ENCODE measurements around the gene FAM193A.
"Not testable (repeated sequence)": the region's sequence is repeated elsewhere in the genome, so short reads cannot be mapped to it uniquely, and the experiment has no call there.

Gene FAM193A

GRCh38 chr4:2652415-2653160 is 116.1 kb downstream of the FAM193A start:
- DNase-seq: no peak

- no peak for DNase-seq
Measured at GRCh38 chr4:2660596-2661211, 124.3 kb downstream of the FAM193A start.

GRCh38 chr4:2662598-2662997 is 126.2 kb downstream of the FAM193A start:
- no peak for DNase-seq

GRCh38 chr4:2663275-2663674 is 126.8 kb downstream of the FAM193A start:
- DNase-seq: no peak

GRCh38 chr4:2666722-2667247 is 130.3 kb downstream of the FAM193A start:
- DNase-seq: no peak

GRCh38 chr4:2667428-2667827 is 131.0 kb downstream of the FAM193A start:
- no peak for DNase-seq

GRCh38 chr4:2671267-2671895 is 134.9 kb downstream of the FAM193A start:
- DNase-seq: no peak

- no peak for DNase-seq
Measured at GRCh38 chr4:2672082-2672481, 135.6 kb downstream of the FAM193A start.

- DNase-seq: no peak
Measured at GRCh38 chr4:2672700-2673099, 136.3 kb downstream of the FAM193A start.

- no peak for DNase-seq
Measured at GRCh38 chr4:2673157-2673556, 136.7 kb downstream of the FAM193A start.

- not testable (repeated sequence) for DNase-seq
Measured at GRCh38 chr4:2679762-2680161, 143.3 kb downstream of the FAM193A start.

GRCh38 chr4:2684486-2684885 is 148.0 kb downstream of the FAM193A start:
- DNase-seq: no peak

- DNase-seq: no peak
Measured at GRCh38 chr4:2685541-2685940, 149.1 kb downstream of the FAM193A start.

GRCh38 chr4:2686379-2687265 is 150.2 kb downstream of the FAM193A start:
- DNase-seq: no peak

- DNase-seq: no peak
Measured at GRCh38 chr4:2688281-2688680, 151.8 kb downstream of the FAM193A start.

GRCh38 chr4:2688697-2689096 is 152.2 kb downstream of the FAM193A start:
- DNase-seq: no peak

- no peak for DNase-seq
Measured at GRCh38 chr4:2689114-2689513, 152.7 kb downstream of the FAM193A start.

- no peak for DNase-seq
Measured at GRCh38 chr4:2689825-2690700, 153.6 kb downstream of the FAM193A start.

GRCh38 chr4:2691313-2691712 is 154.9 kb downstream of the FAM193A start:
- DNase-seq: no peak

- no peak for DNase-seq
Measured at GRCh38 chr4:2691952-2692435, 155.5 kb downstream of the FAM193A start.

- no peak for DNase-seq
Measured at GRCh38 chr4:2694691-2695090, 158.2 kb downstream of the FAM193A start.
